ENCODE data around the gene HCK.

HCK gene

DNA sequence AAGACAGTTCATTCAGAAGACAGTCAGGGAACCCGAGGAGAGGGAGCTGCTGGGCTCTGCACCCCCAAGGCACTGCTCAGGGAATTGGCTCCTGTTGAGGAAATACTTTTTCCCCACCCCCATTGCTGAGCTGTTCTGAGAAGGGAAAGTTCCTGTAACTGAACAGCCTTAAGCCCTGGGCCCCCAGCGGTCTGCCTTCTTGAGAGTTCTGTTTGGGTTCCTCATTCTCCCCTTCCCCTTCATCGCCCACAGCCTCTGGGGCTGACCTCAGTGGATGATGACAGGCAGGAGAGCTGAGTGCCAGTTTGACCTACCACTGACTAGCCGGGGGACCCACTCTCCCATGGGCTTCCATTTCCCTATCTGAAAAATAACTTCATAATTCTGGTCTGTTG is 10.7 kb downstream of the HCK start:
- Mint-ChIP-seq H3K4me3 (no peak overlapping the region), H3K9me3 (no peaks in the 10 kb centered on the region), H3K27ac (no peak overlapping the region), H3K4me1 (peaks cover 24 to 66% of the 10 kb centered on the region in 2 donors), H3K27me3 (no peaks in the 10 kb centered on the region), H3K36me3 (peaks cover 9 to 11% of the 10 kb centered on the region in 2 donors)
- ATAC-seq (replicated peaks) (peak; percentile 94), DNase-seq (peak; percentile 67)

DNA sequence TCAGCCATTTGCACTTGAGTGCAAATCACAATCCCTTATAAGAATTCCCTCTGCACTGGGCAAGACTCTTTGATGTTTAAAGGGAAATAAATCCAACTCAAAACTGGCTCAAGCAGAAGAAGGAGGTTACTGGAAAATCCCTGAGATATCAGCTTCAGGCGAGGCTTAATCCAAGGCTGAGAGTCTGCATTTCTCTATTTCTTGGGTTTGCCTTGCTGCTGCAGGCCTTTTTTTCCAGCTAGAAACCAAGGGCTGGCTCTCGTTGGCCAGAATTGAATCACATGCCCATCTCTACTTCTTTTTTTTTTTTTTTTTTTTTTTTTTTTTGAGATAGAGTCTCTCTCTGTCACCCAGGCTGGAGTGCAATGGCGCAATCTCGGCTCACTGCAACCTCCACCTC is 11.7 kb downstream of the HCK start:
- Mint-ChIP-seq H3K27ac (no peak overlapping the region), H3K4me3 (no peak overlapping the region), H3K27me3 (no peaks in the 10 kb centered on the region), H3K4me1 (peaks cover 23 to 59% of the 10 kb centered on the region in 2 donors), H3K36me3 (peaks cover 9 to 11% of the 10 kb centered on the region in 2 donors), H3K9me3 (no peaks in the 10 kb centered on the region)
- DNase-seq (no peak), ATAC-seq (replicated peaks) (no peak)

DNA sequence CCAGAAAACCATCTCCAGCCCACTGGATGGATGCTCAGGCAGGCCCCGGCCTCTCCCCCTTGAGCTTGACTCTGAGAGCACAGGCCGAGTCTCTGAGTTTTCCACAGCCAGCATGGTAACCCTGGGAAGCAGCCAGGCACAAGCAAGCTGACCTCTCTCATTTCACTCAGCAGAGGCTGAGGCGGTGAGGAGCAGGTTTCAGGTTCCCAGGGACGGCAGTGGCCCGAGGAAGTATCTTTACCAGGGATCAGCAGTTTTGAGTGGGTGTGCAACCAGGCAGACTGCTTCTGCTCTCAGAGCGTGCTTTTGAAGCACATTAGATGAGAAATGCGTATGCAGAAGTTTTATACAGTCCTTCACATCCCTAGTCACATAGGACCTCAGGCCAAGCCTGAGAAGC is 12.6 kb downstream of the HCK start:
- Mint-ChIP-seq H3K27me3 (no peaks in the 10 kb centered on the region), H3K27ac (peak overlapping the region; percentile 67), H3K4me1 (peaks cover 25 to 57% of the 10 kb centered on the region in 2 donors), H3K9me3 (no peaks in the 10 kb centered on the region), H3K4me3 (no peak overlapping the region), H3K36me3 (peaks cover 9 to 11% of the 10 kb centered on the region in 2 donors)
- ATAC-seq (replicated peaks) (no peak), DNase-seq (no peak)

DNA sequence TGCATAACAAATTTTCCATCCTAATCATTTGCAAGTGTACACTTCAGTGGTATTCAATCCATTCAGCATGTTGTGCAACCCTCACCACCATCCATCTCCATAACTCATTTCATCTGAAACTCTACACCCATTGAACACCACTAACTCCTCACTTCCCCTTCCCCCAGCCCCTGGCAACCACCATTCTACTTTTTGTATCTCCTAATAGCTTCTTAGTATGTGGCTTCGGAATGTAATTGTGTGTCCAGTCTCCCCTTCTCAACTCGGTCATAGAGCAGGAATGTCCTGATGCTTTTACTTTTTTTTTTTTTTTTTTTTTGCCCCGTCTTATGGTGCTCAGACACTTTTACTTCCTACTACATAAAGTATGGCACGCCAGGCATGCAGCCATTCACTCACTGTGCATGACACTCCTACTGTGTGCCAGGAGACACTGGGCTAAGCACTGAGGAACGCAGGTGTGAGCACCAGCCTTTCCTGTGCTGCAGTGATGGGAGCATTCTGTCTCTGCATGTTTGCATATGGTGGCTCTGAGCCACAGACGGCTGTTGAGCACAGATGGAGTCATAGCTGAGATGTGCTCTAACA is 15.3 kb downstream of the HCK start:
- peak overlapping the region; percentile 38 for H3K27ac Mint-ChIP-seq
- peaks cover 4 to 9% of the 10 kb centered on the region in 2 donors for H3K36me3 Mint-ChIP-seq
- DNase-seq (no peak), ATAC-seq (replicated peaks) (peak; percentile 43 to 44)
- no peak overlapping the region for H3K4me3 Mint-ChIP-seq
- H3K9me3 Mint-ChIP-seq, result no peaks in the 10 kb centered on the region
- H3K4me1 Mint-ChIP-seq, result peaks cover 28 to 52% of the 10 kb centered on the region in 2 donors
- H3K27me3 Mint-ChIP-seq, result no peaks in the 10 kb centered on the region

DNA sequence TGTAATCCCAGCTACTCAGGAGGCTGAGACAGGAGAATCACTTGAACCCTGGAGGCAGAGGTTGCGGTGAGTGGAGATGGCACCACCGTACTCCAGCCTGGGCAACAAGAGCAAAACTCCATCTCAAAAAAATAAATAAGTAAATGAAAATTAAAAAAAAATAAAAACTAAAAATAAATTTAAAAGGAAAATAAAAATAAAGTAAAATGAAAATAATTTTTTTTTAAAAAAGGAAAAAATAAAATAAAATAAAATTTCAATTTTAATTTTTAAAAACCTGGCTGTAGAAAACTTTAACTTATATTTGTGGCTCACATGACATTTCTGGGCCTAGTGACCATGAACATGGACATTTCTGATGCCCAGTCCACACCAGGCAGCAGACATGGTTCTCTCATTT is 16.1 kb downstream of the HCK start:
- DNase-seq (no peak), ATAC-seq (replicated peaks) (no peak)
- Mint-ChIP-seq H3K36me3 (peaks cover 6 to 10% of the 10 kb centered on the region in 2 donors), H3K4me1 (peaks cover 22 to 43% of the 10 kb centered on the region in 2 donors), H3K9me3 (no peaks in the 10 kb centered on the region), H3K27ac (no peak overlapping the region), H3K27me3 (no peaks in the 10 kb centered on the region), H3K4me3 (no peak overlapping the region)

DNA sequence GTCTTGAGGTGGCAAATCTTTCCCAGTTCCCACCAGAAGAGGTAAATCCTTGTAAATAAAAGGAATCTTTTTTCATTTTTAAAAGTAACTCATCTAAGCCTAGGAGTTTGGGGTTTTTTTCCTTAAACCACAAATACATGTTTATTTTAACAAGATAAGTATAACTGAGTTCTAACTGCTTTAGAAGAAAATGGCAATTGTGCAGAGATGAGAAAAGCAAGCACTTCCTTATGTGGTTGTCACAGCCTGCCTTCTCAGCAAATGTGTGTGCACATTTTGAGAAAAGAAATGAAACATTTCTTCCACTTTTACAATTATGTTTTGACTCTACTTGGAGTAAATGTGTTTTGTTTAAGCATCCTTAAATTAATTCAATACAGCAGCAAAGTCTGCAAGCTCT is 17.7 kb downstream of the HCK start:
- Mint-ChIP-seq H3K4me3 (no peak overlapping the region), H3K4me1 (peaks cover 20 to 33% of the 10 kb centered on the region in 2 donors), H3K27me3 (no peaks in the 10 kb centered on the region), H3K36me3 (peaks cover 6 to 14% of the 10 kb centered on the region in 2 donors), H3K27ac (no peak overlapping the region), H3K9me3 (no peaks in the 10 kb centered on the region)
- ATAC-seq (replicated peaks), result no peak
- no peak for DNase-seq

DNA sequence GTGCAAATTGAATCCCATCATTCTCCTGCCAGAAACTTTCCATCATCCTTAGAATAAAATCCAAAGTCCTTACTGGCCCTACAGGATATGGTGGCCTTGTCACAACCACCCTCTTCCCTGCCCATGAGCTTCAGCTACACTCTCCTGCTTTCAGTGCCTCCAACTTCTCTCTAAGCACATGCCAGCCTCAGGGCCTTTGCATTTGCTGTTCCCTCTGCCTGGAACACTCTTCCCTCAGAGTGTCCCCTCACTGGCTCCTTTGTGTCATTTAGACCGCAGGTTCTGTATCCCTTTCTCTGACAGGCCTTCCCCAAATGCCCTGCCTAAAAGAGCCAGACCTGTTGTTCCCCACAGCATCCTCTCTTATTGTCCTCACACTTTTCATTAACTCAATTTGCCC is 18.2 kb downstream of the HCK start:
- Mint-ChIP-seq H3K27ac (no peak overlapping the region), H3K4me3 (no peak overlapping the region), H3K4me1 (peaks cover 20 to 29% of the 10 kb centered on the region in 2 donors), H3K9me3 (no peaks in the 10 kb centered on the region), H3K27me3 (no peaks in the 10 kb centered on the region), H3K36me3 (peaks cover 9 to 14% of the 10 kb centered on the region in 2 donors)
- DNase-seq, result no peak
- no peak for ATAC-seq (replicated peaks)

DNA sequence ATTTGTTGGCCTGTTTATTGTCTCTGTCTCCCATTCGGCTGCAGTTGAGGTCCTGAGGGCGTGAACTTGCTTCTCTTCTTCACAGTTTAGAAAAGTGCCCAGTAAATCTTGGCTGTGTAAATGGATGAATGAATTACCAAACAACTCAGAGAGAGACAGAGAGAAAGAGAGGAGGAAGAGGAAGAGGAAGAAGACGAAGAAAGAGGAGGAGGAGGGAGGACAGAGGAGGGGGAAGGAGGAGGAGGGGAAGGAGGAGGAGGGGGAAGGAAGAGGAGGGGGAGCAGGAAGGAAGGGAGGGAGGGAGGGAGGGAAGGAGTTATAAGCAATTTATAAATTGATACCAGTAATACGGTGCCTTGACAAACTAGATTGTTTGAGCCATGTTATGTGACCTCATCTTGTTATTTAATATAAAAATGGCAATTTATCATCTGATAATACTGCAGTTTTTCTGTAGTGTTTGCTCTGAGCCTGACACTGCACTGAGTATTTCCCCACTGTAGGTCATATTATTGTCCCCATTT is 18.7 kb downstream of the HCK start:
- Mint-ChIP-seq H3K27ac (no peak overlapping the region), H3K27me3 (no peaks in the 10 kb centered on the region), H3K36me3 (peaks cover 10 to 14% of the 10 kb centered on the region in 2 donors), H3K9me3 (no peaks in the 10 kb centered on the region), H3K4me1 (peaks cover 20 to 29% of the 10 kb centered on the region in 2 donors), H3K4me3 (no peak overlapping the region)
- ATAC-seq (replicated peaks), result no peak
- DNase-seq, result no peak

DNA sequence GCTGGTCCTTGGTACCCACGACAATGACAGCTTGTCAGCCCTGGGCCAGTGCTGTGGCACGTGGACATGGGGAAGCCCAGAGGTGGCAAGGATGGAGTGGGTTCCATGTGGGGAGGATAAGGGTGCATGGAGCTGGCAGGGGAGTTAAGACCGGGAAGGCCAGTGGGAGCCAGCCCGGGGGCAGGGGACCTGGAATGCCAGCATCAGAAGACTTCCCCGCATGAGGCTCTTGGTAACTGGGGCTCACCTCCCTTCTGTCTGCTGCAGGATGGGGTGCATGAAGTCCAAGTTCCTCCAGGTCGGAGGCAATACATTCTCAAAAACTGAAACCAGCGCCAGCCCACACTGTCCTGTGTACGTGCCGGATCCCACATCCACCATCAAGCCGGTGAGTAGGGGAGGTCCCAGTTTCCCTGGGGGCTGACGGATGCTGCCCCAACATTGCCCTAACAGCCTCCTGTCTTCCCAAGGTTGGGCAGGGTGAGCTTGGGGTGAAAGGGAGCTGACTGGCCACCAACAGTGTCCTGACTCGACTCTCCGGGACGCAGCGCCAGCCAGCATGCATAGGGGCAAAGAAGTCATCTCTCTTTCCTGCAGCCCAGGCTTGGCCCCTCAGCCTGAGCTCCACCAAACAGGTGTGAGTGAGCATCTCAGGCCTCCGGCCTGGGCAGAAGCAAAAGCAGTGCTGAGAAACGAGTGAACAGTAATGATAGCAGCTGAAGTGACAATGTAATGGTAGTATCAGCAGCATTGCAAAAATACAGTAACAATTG is 19.5 kb downstream of the HCK start:
- Mint-ChIP-seq H3K27ac (no peak overlapping the region), H3K9me3 (no peaks in the 10 kb centered on the region), H3K4me1 (peaks cover 20 to 29% of the 10 kb centered on the region in 2 donors), H3K4me3 (no peak overlapping the region), H3K27me3 (no peaks in the 10 kb centered on the region), H3K36me3 (peaks cover 10 to 17% of the 10 kb centered on the region in 2 donors)
- no peak for ATAC-seq (replicated peaks)
- DNase-seq, result no peak

DNA sequence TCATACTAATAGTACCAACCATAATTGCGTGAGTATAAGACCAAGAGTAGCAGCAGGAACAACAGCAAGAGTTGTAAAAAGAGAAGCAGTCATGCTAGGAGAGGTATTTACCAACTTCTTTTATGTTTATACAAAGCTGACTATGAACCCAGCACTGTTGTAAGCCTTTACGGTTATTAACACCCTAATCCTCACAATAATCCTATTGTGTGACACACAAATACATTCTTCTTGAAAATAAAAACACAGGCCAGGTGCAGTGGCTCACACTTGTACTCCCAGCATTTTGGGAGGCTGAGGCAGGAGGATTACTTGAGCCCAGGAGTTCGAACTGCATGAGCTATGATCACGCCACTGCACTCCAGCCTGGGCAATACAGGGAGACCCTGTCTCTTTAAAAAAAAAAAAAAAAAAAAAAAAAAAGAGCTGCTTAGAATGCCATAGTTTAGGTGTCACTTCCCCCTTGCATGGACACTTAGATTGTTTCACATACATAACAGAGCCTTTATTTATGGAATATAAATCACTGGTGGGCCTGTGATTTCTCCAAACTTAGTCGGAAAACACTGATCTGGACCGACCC is 20.2 kb downstream of the HCK start:
- Mint-ChIP-seq H3K36me3 (peaks cover 7 to 13% of the 10 kb centered on the region in 2 donors), H3K4me1 (peaks cover 18 to 27% of the 10 kb centered on the region in 2 donors), H3K27ac (no peak overlapping the region), H3K4me3 (no peak overlapping the region), H3K27me3 (no peaks in the 10 kb centered on the region), H3K9me3 (no peaks in the 10 kb centered on the region)
- ATAC-seq (replicated peaks) (no peak), DNase-seq (no peak)

DNA sequence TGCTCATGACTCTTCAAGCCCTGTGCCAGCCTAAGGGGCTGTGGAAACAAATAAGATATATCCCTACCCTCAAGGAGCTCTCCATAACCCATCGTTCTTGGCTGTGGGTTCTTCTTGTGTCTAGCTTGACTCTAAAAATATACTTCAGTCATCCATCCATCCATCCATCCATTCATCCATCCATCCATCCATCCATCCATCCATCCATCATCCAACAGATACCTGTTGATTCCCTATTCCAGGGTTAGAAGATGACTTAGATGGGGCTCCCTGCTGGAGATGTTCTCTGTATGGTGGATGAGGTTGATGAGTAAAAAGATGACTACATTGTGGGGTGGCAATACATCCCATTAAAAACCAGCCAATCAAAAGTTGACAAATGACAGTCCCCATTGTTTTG is 23.5 kb downstream of the HCK start:
- DNase-seq (no peak), ATAC-seq (replicated peaks) (no peak)
- H3K4me3 Mint-ChIP-seq, result no peak overlapping the region
- peaks cover 5 to 10% of the 10 kb centered on the region in 2 donors for H3K4me1 Mint-ChIP-seq
- H3K36me3 Mint-ChIP-seq, result peaks cover 8 to 15% of the 10 kb centered on the region in 2 donors
- no peaks in the 10 kb centered on the region for H3K27me3 Mint-ChIP-seq
- H3K9me3 Mint-ChIP-seq, result no peaks in the 10 kb centered on the region
- no peak overlapping the region for H3K27ac Mint-ChIP-seq

DNA sequence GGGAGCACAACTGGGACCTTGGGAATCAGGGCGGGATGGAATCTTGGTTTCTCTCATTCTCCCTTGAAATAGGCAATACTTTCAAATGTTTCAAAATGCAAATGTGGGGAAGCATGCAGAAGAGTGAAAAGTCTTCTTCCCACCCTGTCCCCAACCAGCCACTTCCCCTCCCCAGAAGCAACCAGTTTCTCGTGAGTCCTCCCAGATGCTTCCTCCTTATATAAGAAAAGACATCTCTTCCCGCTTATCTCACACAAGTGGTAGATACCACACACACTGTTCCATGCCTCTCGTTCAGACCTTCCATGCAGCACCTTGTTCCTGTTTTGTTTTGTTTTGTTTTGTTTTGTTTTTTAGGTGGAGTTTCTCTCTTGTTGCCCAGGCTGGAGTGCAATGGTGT is 25.1 kb downstream of the HCK start:
- ATAC-seq (replicated peaks), result no peak
- Mint-ChIP-seq H3K27ac (no peak overlapping the region), H3K36me3 (peaks cover 8 to 15% of the 10 kb centered on the region in 2 donors), H3K4me1 (peaks cover 2 to 7% of the 10 kb centered on the region in 2 donors), H3K9me3 (no peaks in the 10 kb centered on the region), H3K27me3 (no peaks in the 10 kb centered on the region), H3K4me3 (no peak overlapping the region)
- no peak for DNase-seq

DNA sequence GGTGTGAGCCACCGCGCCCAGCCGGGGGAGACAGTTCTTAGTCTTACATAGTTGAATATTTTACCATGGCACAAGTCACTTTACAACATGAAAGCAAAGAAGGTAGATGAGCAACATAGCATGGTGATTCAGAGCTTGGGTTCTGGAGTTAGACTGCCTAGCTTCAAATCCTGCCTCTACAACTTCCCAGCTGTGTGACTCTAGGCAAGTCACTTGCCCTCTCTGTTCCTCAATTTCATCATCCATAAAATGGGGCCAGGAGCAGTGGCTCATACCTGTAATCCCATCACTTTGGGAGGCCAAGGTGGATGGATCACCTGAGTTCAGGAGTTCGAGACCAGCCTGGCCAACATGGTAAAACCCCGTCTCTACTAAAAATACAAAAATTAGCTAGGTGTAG is 26.3 kb downstream of the HCK start:
- no peaks in the 10 kb centered on the region for H3K9me3 Mint-ChIP-seq
- DNase-seq, result no peak
- H3K27me3 Mint-ChIP-seq, result no peaks in the 10 kb centered on the region
- peaks cover 5 to 12% of the 10 kb centered on the region in 2 donors for H3K36me3 Mint-ChIP-seq
- H3K4me3 Mint-ChIP-seq, result no peak overlapping the region
- ATAC-seq (replicated peaks), result no peak
- H3K4me1 Mint-ChIP-seq, result peaks cover 2 to 7% of the 10 kb centered on the region in 2 donors
- no peak overlapping the region for H3K27ac Mint-ChIP-seq

DNA sequence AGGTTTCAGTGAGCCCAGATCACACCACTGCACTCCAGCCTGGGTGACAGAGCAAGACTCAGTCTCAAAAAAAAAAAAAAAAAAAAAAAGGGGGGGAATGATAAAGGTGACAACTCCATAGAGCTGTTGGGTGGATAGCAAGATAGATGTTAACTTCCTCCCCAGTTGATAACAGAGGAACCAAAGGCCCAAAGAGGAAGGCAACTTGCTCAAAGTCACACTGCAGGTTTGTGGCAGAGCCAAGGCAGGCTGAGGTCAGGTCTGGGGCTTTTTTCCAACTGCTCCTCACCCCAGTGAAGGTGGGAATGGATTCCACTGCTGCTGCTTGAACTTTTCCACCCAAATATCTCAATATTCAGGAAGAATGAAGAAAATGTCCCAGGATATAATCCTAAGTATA is 26.7 kb downstream of the HCK start:
- Mint-ChIP-seq H3K9me3 (no peaks in the 10 kb centered on the region), H3K4me1 (peaks cover 2 to 7% of the 10 kb centered on the region in 2 donors), H3K27ac (no peak overlapping the region), H3K36me3 (peaks cover 5 to 9% of the 10 kb centered on the region in 2 donors), H3K4me3 (no peak overlapping the region), H3K27me3 (no peaks in the 10 kb centered on the region)
- no peak for ATAC-seq (replicated peaks)
- no peak for DNase-seq

Data from stimulated activated naive B cell treated with anti-CD40 and anti-IgM and Interleukin-4, amounts not matched to agents 10 μg/mL and 1 μg/mL and 100 μg/mL, for 72 hours (primary cell).